ENCODE results near the gene TNFRSF14. TPM values are rescaled to one million over a fixed set of nuclear protein-coding genes. Genes with fewer than 3 reads are reported as not detected.

The TNFRSF14 gene
- total and polyA plus RNA-seq, 2 experiments from 2014 or later, result not detected

DNA sequence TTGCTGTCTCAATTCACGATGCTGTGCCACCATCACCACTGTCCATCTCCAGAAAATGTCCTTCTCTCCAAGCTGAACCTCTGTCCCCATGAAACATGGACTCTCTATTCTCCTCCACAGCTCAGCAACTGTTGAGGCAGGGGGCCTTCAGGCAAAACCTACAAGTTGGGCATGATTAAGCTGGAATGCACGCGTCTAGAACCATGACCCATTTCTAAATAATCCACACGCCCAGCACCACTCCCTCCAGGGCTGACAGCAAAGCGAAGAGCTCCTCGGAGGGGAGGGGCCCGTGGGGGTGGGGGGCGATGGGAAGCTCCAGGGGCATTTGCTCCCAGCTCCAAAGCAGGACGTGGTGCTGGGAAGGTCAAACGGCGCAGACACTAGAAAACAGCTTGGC, 22.8 kb upstream of the TNFRSF14 start:
- Histone ChIP-seq H3K79me2 (replicated peaks; ENCODE audit: insufficient read depth) (no peaks in the 10 kb centered on the region), H3K4me1 (ENCODE audit: insufficient read depth) (peaks cover 9% of the 10 kb centered on the region), H3K27ac (ENCODE audit: low read depth) (no peak overlapping the region), H3K4me2 (no peak overlapping the region), H3F3A (replicated peaks; ENCODE audit: low read depth) (no peaks in the 10 kb centered on the region), H3K27me3 (ENCODE audit: insufficient read depth) (peaks cover 50% of the 10 kb centered on the region), H4K20me1 (replicated peaks; ENCODE audit: insufficient read depth) (no peaks in the 10 kb centered on the region), H3K36me3 (ENCODE audit: insufficient read depth) (no peaks in the 10 kb centered on the region), H3K4me3 (no peak overlapping the region), H2AFZ (no peak overlapping the region), H3K9me2 (ENCODE audit: insufficient read depth) (no peaks in the 10 kb centered on the region)
- no peaks in the 10 kb centered on the region for H3K9me3 Mint-ChIP-seq
- ATAC-seq (no peak), DNase-seq (ENCODE audit: low spot score) (no peak)
- no peaks in the 10 kb centered on the region for H3K36me3 Mint-ChIP-seq (ENCODE audit: low read depth)
- no peak overlapping the region for H3K27ac Mint-ChIP-seq
- H3K4me1 Mint-ChIP-seq, result peaks cover 18% of the 10 kb centered on the region
- no peak for TF ChIP-seq EZH2 (IDR thresholded peaks at IDR 0.05; ENCODE audit: low read depth, unreplicated experiment)
- TF ChIP-seq, protein P1, sequence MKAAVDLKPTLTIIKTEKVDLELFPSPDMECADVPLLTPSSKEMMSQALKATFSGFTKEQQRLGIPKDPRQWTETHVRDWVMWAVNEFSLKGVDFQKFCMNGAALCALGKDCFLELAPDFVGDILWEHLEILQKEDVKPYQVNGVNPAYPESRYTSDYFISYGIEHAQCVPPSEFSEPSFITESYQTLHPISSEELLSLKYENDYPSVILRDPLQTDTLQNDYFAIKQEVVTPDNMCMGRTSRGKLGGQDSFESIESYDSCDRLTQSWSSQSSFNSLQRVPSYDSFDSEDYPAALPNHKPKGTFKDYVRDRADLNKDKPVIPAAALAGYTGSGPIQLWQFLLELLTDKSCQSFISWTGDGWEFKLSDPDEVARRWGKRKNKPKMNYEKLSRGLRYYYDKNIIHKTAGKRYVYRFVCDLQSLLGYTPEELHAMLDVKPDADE (IDR thresholded peaks at IDR 0.05), result no peak
- TF ChIP-seq NANOG (IDR thresholded peaks at IDR 0.05; ENCODE audit: borderline replicate concordance), result no peak
- TF ChIP-seq, protein P2, sequence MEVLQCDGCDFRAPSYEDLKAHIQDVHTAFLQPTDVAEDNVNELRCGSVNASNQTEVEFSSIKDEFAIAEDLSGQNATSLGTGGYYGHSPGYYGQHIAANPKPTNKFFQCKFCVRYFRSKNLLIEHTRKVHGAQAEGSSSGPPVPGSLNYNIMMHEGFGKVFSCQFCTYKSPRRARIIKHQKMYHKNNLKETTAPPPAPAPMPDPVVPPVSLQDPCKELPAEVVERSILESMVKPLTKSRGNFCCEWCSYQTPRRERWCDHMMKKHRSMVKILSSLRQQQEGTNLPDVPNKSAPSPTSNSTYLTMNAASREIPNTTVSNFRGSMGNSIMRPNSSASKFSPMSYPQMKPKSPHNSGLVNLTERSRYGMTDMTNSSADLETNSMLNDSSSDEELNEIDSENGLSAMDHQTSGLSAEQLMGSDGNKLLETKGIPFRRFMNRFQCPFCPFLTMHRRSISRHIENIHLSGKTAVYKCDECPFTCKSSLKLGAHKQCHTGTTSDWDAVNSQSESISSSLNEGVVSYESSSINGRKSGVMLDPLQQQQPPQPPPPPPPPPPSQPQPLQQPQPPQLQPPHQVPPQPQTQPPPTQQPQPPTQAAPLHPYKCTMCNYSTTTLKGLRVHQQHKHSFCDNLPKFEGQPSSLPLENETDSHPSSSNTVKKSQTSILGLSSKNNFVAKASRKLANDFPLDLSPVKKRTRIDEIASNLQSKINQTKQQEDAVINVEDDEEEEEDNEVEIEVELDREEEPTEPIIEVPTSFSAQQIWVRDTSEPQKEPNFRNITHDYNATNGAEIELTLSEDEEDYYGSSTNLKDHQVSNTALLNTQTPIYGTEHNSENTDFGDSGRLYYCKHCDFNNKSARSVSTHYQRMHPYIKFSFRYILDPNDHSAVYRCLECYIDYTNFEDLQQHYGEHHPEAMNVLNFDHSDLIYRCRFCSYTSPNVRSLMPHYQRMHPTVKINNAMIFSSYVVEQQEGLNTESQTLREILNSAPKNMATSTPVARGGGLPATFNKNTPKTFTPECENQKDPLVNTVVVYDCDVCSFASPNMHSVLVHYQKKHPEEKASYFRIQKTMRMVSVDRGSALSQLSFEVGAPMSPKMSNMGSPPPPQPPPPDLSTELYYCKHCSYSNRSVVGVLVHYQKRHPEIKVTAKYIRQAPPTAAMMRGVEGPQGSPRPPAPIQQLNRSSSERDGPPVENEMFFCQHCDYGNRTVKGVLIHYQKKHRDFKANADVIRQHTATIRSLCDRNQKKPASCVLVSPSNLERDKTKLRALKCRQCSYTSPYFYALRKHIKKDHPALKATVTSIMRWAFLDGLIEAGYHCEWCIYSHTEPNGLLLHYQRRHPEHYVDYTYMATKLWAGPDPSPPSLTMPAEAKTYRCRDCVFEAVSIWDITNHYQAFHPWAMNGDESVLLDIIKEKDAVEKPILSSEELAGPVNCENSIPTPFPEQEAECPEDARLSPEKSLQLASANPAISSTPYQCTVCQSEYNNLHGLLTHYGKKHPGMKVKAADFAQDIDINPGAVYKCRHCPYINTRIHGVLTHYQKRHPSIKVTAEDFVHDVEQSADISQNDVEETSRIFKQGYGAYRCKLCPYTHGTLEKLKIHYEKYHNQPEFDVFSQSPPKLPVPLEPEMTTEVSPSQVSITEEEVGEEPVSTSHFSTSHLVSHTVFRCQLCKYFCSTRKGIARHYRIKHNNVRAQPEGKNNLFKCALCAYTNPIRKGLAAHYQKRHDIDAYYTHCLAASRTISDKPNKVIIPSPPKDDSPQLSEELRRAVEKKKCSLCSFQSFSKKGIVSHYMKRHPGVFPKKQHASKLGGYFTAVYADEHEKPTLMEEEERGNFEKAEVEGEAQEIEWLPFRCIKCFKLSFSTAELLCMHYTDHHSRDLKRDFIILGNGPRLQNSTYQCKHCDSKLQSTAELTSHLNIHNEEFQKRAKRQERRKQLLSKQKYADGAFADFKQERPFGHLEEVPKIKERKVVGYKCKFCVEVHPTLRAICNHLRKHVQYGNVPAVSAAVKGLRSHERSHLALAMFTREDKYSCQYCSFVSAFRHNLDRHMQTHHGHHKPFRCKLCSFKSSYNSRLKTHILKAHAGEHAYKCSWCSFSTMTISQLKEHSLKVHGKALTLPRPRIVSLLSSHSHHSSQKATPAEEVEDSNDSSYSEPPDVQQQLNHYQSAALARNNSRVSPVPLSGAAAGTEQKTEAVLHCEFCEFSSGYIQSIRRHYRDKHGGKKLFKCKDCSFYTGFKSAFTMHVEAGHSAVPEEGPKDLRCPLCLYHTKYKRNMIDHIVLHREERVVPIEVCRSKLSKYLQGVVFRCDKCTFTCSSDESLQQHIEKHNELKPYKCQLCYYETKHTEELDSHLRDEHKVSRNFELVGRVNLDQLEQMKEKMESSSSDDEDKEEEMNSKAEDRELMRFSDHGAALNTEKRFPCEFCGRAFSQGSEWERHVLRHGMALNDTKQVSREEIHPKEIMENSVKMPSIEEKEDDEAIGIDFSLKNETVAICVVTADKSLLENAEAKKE (CRISPR knock-in tag; IDR thresholded peaks at IDR 0.05), result no peak
- TF ChIP-seq EZH2phosphoT487 (IDR thresholded peaks at IDR 0.05; ENCODE audit: unreplicated experiment), result no peak
- no peak for TF ChIP-seq JUNB (IDR thresholded peaks at IDR 0.05; ENCODE audit: unreplicated experiment)
- TF ChIP-seq CREB1 (CRISPR knock-in tag; IDR thresholded peaks at IDR 0.05; ENCODE audit: low read depth), result no peak
- no peak for TF ChIP-seq ZNF114 (CRISPR knock-in tag; IDR thresholded peaks at IDR 0.05)
- TF ChIP-seq POLR2AphosphoS5 (IDR thresholded peaks at IDR 0.05; ENCODE audit: low read depth), result no peak
- no peak for TF ChIP-seq STAT1 (IDR thresholded peaks at IDR 0.05; ENCODE audit: unreplicated experiment)
- TF ChIP-seq ZNF331 (CRISPR knock-in tag; IDR thresholded peaks at IDR 0.05; ENCODE audit: low read depth), result no peak
- no peak for TF ChIP-seq CTCF (conservative IDR thresholded peaks at IDR 0.05; ENCODE audit: low read depth in 2 of 2)
- TF ChIP-seq REST (IDR thresholded peaks at IDR 0.05; ENCODE audit: unreplicated experiment), result no peak
- no peak overlapping the region; the same call in 2 of the 3 replicates for H3K4me3 Mint-ChIP-seq
- peaks cover 48% of the 10 kb centered on the region for H3K27me3 Mint-ChIP-seq (ENCODE audit: insufficient read depth, low read depth, poor library complexity)
